G401.6 (cell line): ENCODE measurements around the gene PRDM2.

Experiments used
- FAIRE-seq: peaks from 2 replicates; lab custom pipeline; 2012; peaks lifted over from hg19 to GRCh38; lab: Jason Lieb, UNC

Gene PRDM2

GRCh38 chr1:13797397-13797796 is 97.4 kb downstream of the PRDM2 start:
- FAIRE-seq = no peak

GRCh38 chr1:13798120-13798519 is 98.1 kb downstream of the PRDM2 start:
- no peak for FAIRE-seq

- no peak for FAIRE-seq
Measured at GRCh38 chr1:13799502-13800283, 99.7 kb downstream of the PRDM2 start.

GRCh38 chr1:13801232-13801631 is 101.2 kb downstream of the PRDM2 start:
- no peak for FAIRE-seq

GRCh38 chr1:13801655-13802486 is 101.9 kb downstream of the PRDM2 start:
- no peak for FAIRE-seq

GRCh38 chr1:13802782-13803545 is 103.0 kb downstream of the PRDM2 start:
- no peak for FAIRE-seq

- FAIRE-seq = no peak
Measured at GRCh38 chr1:13803546-13804239, 103.7 kb downstream of the PRDM2 start.

- FAIRE-seq = no peak
Measured at GRCh38 chr1:13804240-13804633, 104.2 kb downstream of the PRDM2 start.

- FAIRE-seq = no peak
Measured at GRCh38 chr1:13805431-13805830, 105.4 kb downstream of the PRDM2 start.

GRCh38 chr1:13806108-13806507 is 106.1 kb downstream of the PRDM2 start:
- no peak for FAIRE-seq

- no peak for FAIRE-seq
Measured at GRCh38 chr1:13807209-13807608, 107.2 kb downstream of the PRDM2 start.

GRCh38 chr1:13808729-13809131 is 108.7 kb downstream of the PRDM2 start:
- FAIRE-seq = no peak

GRCh38 chr1:13809461-13810159 is 109.6 kb downstream of the PRDM2 start:
- FAIRE-seq = no peak

- FAIRE-seq = no peak
Measured at GRCh38 chr1:13812456-13813397, 112.7 kb downstream of the PRDM2 start.

- FAIRE-seq = no peak
Measured at GRCh38 chr1:13813398-13814012, 113.5 kb downstream of the PRDM2 start.

GRCh38 chr1:13814131-13814530 is 114.1 kb downstream of the PRDM2 start:
- no peak for FAIRE-seq

- FAIRE-seq = no peak
Measured at GRCh38 chr1:13816016-13816760, 116.2 kb downstream of the PRDM2 start.

GRCh38 chr1:13817906-13818305 is 117.9 kb downstream of the PRDM2 start:
- FAIRE-seq = no peak

GRCh38 chr1:13818926-13819325 is 118.9 kb downstream of the PRDM2 start:
- no peak for FAIRE-seq
